ENCODE measurements around the gene KPRP.

GRCh38 chr1:152777510-152778137 lies 19.8 kb downstream of the KPRP start:
- no peak for TF ChIP-seq CTCF (IDR thresholded peaks at IDR 0.05)
- no peak for TF ChIP-seq POLR2A (IDR thresholded peaks at IDR 0.05)

Measured in tibial nerve (tissue), 3 donors.